Upper lobe of left lung (tissue), 4 donors: ENCODE measurements around the gene USP33.

Source experiments
- EP300 ChIP-seq, 4 donors: sonication (generic); formaldehyde crosslinking; IDR thresholded peaks; one replicate each; pipeline ENCODE4 v1.5.1; 2017; ENCODE audit warnings: antibody characterized with exemption in 4 of 4, control low read depth in 2 of 4
- POLR2A ChIP-seq, 4 donors: fragments of 450-650 bp; IDR thresholded peaks; one replicate each; pipeline ENCODE4 v1.5.1; 2016 to 2017; ENCODE audit warnings: antibody characterized with exemption in 4 of 4, mild to moderate bottlenecking in 2 of 4
- POLR2AphosphoS5 ChIP-seq, 2 donors: sonication (generic); formaldehyde crosslinking; IDR thresholded peaks; one replicate each; pipeline ENCODE4 v1.5.1; 2017; ENCODE audit warnings: antibody characterized with exemption in 2 of 2
- TF ChIP-seq, protein P1 (sequence below), 6 experiments: fragments of 450-650 bp in 4 of 6; fragments of 200-600 bp in 2 of 6; sonication (generic) in 2 of 6; IDR thresholded peaks; one replicate each; pipeline ENCODE4 v1.5.1; 2016 to 2019; ENCODE audit warnings: antibody characterized with exemption in 6 of 6

DNA sequence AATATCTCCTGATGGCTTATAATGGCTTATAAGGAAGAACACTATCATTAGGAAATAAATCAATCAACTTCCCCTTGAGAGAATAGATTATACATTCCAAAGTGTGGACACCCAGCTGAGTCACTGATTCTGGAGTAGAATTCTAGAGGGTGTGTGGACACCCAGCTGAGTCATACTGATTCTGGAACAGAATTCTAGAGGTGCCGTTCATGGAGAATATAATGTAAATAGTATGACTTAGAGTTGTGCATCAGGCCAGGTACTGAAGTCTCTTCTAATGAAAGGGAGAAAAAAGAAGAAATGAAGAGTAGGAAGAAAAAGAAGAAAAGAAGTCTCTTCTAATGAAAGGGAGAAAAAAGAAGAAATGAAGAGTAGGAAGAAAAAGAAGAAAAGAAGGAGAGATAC lies 2.4 kb upstream of the USP33 start:
- TF ChIP-seq, protein P1, sequence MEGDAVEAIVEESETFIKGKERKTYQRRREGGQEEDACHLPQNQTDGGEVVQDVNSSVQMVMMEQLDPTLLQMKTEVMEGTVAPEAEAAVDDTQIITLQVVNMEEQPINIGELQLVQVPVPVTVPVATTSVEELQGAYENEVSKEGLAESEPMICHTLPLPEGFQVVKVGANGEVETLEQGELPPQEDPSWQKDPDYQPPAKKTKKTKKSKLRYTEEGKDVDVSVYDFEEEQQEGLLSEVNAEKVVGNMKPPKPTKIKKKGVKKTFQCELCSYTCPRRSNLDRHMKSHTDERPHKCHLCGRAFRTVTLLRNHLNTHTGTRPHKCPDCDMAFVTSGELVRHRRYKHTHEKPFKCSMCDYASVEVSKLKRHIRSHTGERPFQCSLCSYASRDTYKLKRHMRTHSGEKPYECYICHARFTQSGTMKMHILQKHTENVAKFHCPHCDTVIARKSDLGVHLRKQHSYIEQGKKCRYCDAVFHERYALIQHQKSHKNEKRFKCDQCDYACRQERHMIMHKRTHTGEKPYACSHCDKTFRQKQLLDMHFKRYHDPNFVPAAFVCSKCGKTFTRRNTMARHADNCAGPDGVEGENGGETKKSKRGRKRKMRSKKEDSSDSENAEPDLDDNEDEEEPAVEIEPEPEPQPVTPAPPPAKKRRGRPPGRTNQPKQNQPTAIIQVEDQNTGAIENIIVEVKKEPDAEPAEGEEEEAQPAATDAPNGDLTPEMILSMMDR (IDR thresholded peaks at IDR 0.05) = no peak
- TF ChIP-seq POLR2A (IDR thresholded peaks at IDR 0.05) (no peak), POLR2AphosphoS5 (IDR thresholded peaks at IDR 0.05) (no peak), EP300 (IDR thresholded peaks at IDR 0.05) (no peak)
